GM20000 (cell line): ENCODE measurements around the gene SMPD1.
"Not testable (repeated sequence)": the region's sequence is repeated elsewhere in the genome, so short reads cannot be mapped to it uniquely, and the experiment has no call there.

Experiments
- DNase-seq: peaks from one replicate; pipeline ENCODE4 v3.0.0; 2012; ENCODE audit warnings: low spot score
- CTCF ChIP-seq: IDR thresholded peaks from 2 replicates; pipeline ENCODE4 v1.5.1; 2012; ENCODE audit warnings: mild to moderate bottlenecking, control low read depth; ENCODE audit errors: extremely low read depth, missing control alignments

Gene SMPD1

DNA sequence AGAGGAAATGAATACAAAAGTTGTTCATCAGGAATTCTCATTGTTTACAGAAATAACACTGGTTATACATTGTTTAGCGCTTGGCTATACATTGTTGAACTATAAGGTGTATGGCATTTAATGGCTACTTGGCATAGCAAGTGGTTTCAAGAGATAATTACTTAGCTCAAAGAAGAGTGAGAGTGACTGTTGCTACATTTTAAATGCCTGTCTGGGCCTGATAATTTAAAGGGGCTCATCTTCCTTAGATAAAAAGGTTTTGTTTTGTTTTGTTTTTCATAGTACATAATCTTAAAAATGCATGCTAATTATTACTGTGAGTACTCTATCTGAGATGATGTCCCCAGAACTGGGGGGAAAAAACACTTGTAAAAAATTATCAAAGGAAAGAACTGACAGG lies 1.5 kb upstream of the SMPD1 start:
- no peak for TF ChIP-seq CTCF
- DNase-seq, result no peak

- TF ChIP-seq CTCF, result no peak
- DNase-seq, result no peak
Measured at GRCh38 chr11:6390718-6391469, 620 bp downstream of the SMPD1 start.

DNA sequence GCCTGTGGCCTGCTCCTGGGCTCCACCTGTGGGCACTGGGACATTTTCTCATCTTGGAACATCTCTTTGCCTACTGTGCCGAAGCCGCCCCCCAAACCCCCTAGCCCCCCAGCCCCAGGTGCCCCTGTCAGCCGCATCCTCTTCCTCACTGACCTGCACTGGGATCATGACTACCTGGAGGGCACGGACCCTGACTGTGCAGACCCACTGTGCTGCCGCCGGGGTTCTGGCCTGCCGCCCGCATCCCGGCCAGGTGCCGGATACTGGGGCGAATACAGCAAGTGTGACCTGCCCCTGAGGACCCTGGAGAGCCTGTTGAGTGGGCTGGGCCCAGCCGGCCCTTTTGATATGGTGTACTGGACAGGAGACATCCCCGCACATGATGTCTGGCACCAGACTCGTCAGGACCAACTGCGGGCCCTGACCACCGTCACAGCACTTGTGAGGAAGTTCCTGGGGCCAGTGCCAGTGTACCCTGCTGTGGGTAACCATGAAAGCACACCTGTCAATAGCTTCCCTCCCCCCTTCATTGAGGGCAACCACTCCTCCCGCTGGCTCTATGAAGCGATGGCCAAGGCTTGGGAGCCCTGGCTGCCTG lies 1.4 kb downstream of the SMPD1 start:
- TF ChIP-seq CTCF, result no peak

GRCh38 chr11:6392251-6392650 lies 2.0 kb downstream of the SMPD1 start:
- DNase-seq, result not testable (repeated sequence)

More for the DNA sequence above, 1.4 kb downstream of the SMPD1 start:
- DNase-seq, result no peak

GRCh38 chr11:6393989-6394670 lies 3.9 kb downstream of the SMPD1 start:
- no peak for TF ChIP-seq CTCF
- no peak for DNase-seq

- TF ChIP-seq CTCF, result no peak
- no peak for DNase-seq
Measured at GRCh38 chr11:6395470-6396060, 5.3 kb downstream of the SMPD1 start.

- DNase-seq, result no peak
- no peak for TF ChIP-seq CTCF
Measured at GRCh38 chr11:6397156-6397555, 6.9 kb downstream of the SMPD1 start.
